CD4-positive, alpha-beta T cell treated with Interleukin-15 for 1 hour (primary cell): ENCODE results near the gene CXCR3.
"Not testable (repeated sequence)": the region's sequence is repeated elsewhere in the genome, so short reads cannot be mapped to it uniquely, and the experiment has no call there.

Experiments used
- DNase-seq: peaks from one replicate; pipeline ENCODE4 v3.0.0-alpha.2; 2020

Gene CXCR3

GRCh38 chrX:71618303-71618721 is at the start of gene CXCR3:
Gene CXCR3 (minus strand): TSS chrX:71618511. CDS start chrX:71618449, 62 bp downstream.
- peak; percentile 47 for DNase-seq

DNA sequence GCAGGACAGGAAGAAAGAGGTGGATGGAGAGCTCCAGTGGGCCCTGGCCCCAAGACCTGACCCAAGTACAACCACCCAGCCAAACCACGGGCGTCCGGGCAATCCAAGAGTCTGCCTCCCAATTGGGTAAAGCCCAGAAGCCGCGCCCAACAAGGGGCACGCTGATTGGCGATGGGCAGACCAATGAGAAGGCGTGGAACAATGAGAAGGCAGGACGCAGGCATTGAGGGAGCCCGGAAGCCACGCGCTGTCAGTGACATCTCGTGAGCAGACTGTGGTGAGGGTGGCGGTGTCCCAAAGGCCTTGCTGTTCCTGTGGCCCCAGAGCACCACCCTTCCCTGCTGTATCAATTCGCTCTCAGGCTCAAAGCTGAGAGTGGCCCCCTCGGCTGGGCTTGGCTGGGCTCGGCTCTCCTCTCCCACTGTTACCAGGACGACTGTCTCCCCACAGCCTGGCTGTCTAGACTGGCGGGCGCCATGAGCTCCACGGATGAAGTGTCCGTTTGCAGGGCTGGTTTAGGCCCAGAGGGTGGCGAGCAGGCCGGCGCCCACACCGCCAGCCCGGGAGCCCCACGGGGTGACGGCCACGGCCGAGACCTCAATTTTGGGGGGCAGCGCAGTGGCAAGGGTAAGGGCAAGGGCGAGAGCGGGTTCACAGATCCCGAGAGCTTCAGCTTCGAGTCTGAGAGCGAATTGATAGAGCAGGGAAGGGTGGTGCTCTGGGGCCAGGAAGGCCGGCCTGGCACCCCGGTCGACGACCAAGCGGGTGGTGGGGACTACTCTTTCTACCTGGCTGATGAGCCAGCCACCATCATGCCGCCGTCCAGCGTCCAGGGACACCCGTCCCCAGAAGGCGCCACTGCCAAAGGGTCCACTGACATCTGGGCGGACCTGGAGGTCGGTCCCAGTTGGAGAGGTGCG is 49.3 kb upstream of the CXCR3 start, which contains the start of gene LOC101059915:
Gene LOC101059915, plus strand, starts transcription at position 219 of the 920 bp plus-strand sequence.
- DNase-seq: no peak

- DNase-seq: no peak
Measured at GRCh38 chrX:71666240-71667223, 48.2 kb upstream of the CXCR3 start.

- DNase-seq: no peak
Measured at GRCh38 chrX:71665747-71666146, 47.4 kb upstream of the CXCR3 start.

DNA sequence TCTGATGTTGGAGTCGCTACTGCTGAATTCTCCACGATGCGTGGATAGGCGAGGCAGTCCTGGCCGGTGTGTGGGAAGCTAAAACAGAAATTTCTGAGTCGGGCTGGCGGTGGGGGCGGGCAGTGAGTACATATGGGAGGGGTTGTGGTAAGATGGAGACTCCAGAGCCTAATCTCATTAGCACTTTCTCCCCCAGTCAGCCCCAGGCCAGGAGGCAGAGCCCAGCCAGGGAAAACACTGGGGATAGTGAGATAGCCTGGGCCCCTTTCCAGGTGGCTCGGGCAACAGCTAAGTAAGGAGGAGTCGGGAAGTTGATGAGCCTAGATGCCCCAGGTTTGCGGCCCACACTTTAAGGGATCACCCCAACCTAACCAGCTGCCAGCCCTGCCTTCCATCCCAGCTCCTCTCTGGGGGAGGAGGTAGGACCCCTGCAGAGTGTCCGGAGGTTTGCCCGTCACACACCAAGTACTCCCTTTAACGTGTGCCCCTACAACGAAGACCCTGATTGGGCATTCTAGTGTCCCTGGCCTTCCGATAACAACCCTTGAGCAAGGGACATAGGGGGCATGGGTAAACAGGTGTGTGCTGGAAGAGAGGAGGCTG is 46.7 kb upstream of the CXCR3 start:
- no peak for DNase-seq

DNA sequence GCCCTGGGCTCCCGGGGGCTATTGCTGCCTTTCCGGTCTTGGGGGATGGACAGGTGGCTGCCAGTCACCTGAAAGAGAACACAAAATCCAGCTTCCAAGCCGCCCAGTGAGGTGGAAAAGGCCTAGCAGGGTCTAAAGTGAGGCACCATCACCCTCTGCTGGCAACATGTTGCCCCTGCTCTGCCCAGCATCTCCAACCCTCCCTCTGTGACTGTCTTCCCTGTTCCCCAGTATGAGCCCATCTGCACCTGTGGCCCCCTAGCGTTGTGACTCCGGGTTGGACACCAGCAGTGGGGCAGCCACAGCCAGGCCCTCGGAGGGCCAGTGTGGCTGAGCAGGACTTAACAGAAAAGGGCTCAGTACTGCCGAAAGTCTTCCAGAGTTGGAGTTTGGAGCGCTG is 45.9 kb upstream of the CXCR3 start:
- DNase-seq: not testable (repeated sequence)

DNA sequence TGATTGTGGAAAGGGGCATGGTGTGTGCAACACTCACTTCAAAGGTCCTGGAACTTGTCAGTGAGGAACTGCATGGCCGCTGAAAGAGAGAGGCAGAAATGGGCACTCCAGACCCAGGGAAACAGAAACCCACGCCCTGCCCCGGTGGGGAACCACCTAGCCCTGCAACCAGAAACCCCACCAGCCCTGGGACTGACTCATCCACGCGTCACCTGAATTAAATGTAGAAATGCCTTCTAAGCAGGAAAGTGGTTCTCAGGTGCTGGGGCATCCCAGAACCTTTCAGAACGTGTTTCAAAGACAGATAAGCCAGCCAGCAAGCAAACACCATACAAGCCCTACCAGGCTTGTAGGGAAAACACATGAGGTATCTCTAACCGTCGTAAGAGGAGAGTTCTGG is 44.9 kb upstream of the CXCR3 start:
- DNase-seq: not testable (repeated sequence)

DNA sequence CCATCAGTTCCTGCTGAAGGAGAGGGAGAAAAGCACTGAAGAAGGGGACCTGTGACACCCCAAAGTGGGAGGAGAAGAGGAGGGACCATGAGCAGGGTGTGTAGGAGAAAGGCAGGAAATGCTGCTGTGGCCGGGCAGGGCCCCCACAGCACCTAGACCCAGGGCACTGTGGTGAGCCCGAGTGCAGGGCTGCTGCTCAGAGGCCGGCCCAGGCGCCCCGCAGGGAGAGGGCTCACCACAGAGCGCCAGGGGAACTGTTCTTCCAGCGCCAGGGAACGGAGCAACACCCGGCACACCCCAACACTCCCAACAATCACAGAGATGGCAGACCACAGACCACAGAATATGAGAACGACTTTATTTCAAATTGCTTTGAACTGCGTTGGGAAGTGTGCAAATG is 44.3 kb upstream of the CXCR3 start:
- DNase-seq: not testable (repeated sequence)

GRCh38 chrX:71661919-71662318 is 43.6 kb upstream of the CXCR3 start:
- no peak for DNase-seq

DNA sequence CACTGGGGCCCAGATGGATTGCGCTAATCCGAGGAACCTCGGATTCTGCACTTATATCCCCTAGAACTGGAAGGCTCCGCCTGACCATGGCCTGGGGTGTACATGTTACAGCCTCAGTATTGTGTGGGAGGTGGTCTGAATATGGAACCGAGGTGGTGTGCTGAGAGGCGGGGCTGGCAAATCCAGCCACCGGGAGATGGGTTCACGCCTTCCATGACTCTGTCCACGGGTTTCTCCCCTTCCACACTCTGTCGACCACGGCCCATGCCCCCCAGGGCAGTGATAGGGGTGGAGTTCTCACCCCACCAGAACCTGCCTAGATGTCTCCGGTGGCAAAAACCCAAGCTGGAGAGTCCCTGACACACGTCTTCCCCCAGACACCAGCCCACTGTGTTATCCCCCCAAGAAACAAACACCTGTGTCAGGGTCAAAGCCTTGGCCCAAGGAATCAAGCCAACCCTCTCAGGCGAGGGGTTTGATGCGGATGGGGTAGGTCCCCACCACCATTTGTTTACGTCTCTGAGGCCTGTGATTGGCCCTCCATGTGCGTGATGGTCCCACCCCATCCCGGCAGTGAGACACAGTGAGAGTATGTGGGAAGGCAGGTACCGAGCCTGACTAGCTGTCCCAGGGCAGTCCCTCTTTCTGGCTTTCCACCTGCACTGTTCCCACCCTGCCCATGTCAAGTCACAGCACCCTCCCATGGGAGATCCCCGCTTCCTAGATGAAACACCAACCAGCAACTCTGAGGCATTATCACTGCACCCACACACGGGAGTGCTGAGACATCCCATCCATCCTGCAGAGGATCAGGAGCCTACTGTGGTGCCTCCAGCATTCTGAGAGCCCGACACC is 42.5 kb upstream of the CXCR3 start:
- DNase-seq: no peak

- DNase-seq: no peak
Measured at GRCh38 chrX:71659959-71660358, 41.6 kb upstream of the CXCR3 start.

DNA sequence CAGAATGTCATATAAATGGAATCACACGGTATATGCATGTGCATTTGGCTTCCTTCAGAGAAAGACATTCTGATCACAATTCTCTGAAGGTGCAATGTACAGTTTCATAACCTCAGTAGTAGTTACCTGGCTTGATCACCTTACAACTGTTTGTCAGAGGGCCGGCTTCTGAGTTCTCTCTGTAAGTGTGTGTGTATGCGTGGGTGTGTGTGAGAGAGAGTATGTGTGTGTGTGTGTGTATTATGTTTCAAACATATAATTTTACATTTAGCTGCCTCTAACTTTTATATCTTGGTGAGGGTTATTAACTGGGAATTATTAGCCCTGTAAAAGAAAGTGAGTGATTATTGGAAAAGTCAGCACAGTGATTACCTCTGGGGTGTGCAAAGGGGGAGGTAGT is 41.0 kb upstream of the CXCR3 start:
- no peak for DNase-seq

DNA sequence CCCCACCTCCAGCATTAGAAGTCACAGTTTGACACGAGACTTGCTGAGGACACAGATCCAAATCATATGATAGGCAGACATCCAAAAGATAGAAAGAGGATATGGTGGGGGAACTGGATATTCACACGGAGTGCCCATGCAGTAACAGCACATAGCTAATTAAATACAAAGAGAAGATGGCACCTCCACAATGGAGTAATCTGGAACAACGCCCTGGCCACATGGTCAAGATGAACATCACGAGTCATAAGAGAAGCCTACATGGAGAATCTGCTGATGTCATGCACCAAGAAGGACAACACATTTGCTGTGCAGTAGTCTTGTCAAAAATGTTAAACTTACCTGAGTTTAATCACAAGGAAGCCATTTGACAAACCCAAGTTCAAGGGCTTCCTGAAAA is 39.0 kb upstream of the CXCR3 start:
- no peak for DNase-seq

DNA sequence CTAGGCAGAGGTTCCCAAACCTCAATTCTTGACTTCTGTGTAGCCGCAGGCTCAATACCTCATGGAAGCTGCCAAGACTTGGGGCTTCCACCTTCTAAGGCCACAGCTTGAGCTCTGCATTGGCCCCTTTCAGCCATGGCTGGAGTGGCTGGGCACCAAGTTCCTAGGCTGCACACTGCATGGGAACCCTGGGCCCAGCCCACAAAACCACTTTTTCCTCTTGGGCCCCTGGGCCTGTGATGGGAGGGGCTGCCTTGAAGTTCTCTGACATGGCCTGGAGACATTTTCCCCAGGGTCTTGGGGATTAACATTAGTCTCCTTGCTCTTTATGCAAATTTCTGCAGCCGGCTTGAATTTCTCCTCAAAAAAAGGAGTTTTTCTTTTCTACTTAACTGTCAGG is 35.0 kb upstream of the CXCR3 start:
- no peak for DNase-seq

- DNase-seq: no peak
Measured at GRCh38 chrX:71652405-71652804, 34.1 kb upstream of the CXCR3 start.

DNA sequence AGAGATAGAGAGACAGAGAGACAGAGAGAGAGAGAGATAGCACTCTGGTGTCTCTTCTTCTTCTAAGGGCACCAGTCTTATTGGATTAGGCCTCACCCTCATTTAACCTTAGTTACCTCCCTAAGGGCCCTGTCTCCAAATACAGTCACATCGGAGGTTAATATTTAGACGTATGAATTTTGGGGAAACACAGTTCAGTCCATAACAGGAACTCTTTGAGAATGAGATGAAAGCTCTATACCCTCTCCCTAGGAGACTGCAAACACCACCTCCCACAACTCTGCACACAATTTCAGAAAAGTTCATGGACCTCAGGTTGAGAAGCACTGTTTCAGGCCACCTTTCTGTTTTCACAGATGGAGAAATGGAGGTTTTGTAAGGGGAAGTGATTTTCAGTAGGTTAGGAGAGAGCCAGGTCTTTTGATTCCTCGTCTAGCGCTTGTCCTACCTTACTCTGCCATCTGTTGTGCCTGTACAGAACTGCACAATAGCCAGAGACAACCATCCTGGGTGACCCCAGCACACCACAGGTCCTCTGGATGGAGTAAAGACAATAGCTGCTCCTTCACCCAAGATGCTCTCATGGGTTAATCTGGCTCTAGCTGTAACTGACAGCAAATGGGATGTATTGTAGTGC is 32.1 kb upstream of the CXCR3 start:
- no peak for DNase-seq

GRCh38 chrX:71644406-71644805 is 26.1 kb upstream of the CXCR3 start:
- not testable (repeated sequence) for DNase-seq

DNA sequence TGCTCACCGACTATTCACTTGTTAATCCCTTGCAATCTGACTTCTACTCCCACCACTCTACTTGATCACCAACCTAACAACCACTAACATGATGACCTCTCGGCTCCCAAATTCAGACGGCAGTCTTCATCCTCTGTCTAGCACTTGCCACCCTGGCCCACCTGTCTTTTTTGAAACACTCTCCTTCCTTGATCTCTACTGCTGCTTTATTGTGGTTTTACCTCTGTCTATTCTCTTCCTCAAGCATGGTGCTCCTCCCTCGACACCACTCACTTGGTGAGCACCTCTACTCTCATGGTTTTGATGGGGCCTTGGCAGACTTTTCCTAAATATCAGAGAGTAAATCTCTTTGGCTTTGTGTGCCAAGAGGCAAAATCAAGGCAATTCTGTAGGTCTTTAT is 21.7 kb upstream of the CXCR3 start:
- DNase-seq: no peak

GRCh38 chrX:71638409-71638808 is 20.1 kb upstream of the CXCR3 start:
- DNase-seq: no peak

DNA sequence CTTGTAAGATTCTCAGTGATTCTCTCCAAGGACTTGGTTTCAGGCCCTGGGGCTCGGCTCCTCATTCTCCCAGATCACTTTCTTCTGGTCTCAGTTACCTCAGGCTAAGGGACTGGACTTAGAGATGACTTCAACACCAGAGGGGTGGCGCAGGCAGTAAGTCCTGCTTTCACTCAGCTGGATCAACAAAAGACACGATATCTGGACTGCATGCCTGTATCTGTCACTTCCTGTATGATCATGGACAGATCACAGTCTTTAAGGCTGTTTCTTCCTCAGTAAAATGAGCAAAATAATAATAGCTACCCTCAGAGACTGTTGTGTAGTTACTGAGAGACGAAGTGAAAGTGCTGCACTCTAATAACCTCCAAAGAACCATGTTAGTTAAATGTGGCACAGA is 19.5 kb upstream of the CXCR3 start:
- no peak for DNase-seq

- DNase-seq: no peak
Measured at GRCh38 chrX:71637253-71637618, 18.9 kb upstream of the CXCR3 start.
